RWPE2 (cell line): ENCODE measurements around the gene CEACAM3.

Source experiments
- ATAC-seq: fragments of 200-7000 bp; cut with Tn5 transposase; 3 replicates; pipeline ENCODE4 v1.9.1; 2021; ENCODE audit warnings: low read depth
- DNase-seq: peaks from one replicate; pipeline ENCODE4 v3.0.0-alpha.2; 2020; ENCODE audit warnings: low spot score
- H3K27ac ChIP-seq: fragments of 450-650 bp; 2 replicates; pipeline ENCODE4 v1.5.1; 2017; ENCODE audit warnings: mild to moderate bottlenecking; ENCODE audit not compliant: poor library complexity, severe bottlenecking
- H3K27me3 ChIP-seq: fragments of 250-450 bp; sonication (Bioruptor Pico); 2 replicates; pipeline ENCODE4 v1.5.1; 2021; ENCODE audit warnings: mild to moderate bottlenecking, moderate library complexity; ENCODE audit not compliant: insufficient read depth, poor library complexity, severe bottlenecking
- H3K36me3 ChIP-seq: fragments of 250-450 bp; sonication (Bioruptor Pico); 2 replicates; pipeline ENCODE4 v1.5.1; 2020; ENCODE audit warnings: low read depth, mild to moderate bottlenecking, moderate library complexity
- H3K4me1 ChIP-seq: fragments of 250-450 bp; sonication (Bioruptor Pico); 2 replicates; pipeline ENCODE4 v1.5.1; 2021; ENCODE audit warnings: mild to moderate bottlenecking, moderate library complexity; ENCODE audit not compliant: insufficient read depth, poor library complexity, severe bottlenecking
- H3K4me3 ChIP-seq: fragments of 250-450 bp; sonication (Bioruptor Pico); 2 replicates; pipeline ENCODE4 v1.5.1; 2021; ENCODE audit warnings: mild to moderate bottlenecking, moderate library complexity; ENCODE audit not compliant: severe bottlenecking
- H3K9me3 ChIP-seq: fragments of 250-450 bp; sonication (Bioruptor Pico); 2 replicates; pipeline ENCODE4 v1.5.1; 2021; ENCODE audit warnings: mild to moderate bottlenecking, moderate library complexity; ENCODE audit not compliant: severe bottlenecking
- TF ChIP-seq, protein P1 (sequence below): fragments of 450-650 bp; IDR thresholded peaks from one replicate; pipeline ENCODE4 v1.5.1; 2017; ENCODE audit warnings: mild to moderate bottlenecking, moderate library complexity; ENCODE audit not compliant: poor library complexity, severe bottlenecking

The CEACAM3 gene

DNA sequence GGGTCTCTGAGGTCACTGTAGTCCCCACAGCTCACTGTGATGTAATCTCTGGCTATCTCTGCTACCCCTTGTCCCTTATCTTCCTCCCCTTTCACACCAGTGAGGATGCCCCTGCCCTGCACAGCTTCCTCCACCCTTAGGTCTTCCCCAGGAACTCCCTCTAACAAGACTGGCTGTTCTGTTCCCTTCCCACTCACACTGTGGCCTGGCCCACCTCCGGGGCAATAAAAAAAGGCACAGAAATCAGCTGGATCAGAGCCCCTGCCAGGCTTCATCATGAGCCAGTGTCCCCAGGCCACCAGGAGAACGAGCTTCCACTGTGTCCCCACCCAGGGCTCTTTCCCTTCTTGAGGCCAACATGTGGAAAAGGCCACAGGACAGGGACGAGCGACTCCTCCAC is 4.6 kb downstream of the CEACAM3 start:
- no peaks in the 10 kb centered on the region for H3K9me3 ChIP-seq
- no peak overlapping the region for H3K27ac ChIP-seq
- H3K4me1 ChIP-seq = peaks cover 12% of the 10 kb centered on the region
- no peak for ATAC-seq
- H3K27me3 ChIP-seq = no peaks in the 10 kb centered on the region
- no peak overlapping the region for H3K4me3 ChIP-seq
- H3K36me3 ChIP-seq = no peaks in the 10 kb centered on the region
- TF ChIP-seq, protein P1, sequence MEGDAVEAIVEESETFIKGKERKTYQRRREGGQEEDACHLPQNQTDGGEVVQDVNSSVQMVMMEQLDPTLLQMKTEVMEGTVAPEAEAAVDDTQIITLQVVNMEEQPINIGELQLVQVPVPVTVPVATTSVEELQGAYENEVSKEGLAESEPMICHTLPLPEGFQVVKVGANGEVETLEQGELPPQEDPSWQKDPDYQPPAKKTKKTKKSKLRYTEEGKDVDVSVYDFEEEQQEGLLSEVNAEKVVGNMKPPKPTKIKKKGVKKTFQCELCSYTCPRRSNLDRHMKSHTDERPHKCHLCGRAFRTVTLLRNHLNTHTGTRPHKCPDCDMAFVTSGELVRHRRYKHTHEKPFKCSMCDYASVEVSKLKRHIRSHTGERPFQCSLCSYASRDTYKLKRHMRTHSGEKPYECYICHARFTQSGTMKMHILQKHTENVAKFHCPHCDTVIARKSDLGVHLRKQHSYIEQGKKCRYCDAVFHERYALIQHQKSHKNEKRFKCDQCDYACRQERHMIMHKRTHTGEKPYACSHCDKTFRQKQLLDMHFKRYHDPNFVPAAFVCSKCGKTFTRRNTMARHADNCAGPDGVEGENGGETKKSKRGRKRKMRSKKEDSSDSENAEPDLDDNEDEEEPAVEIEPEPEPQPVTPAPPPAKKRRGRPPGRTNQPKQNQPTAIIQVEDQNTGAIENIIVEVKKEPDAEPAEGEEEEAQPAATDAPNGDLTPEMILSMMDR = no peak
- no peak for DNase-seq

DNA sequence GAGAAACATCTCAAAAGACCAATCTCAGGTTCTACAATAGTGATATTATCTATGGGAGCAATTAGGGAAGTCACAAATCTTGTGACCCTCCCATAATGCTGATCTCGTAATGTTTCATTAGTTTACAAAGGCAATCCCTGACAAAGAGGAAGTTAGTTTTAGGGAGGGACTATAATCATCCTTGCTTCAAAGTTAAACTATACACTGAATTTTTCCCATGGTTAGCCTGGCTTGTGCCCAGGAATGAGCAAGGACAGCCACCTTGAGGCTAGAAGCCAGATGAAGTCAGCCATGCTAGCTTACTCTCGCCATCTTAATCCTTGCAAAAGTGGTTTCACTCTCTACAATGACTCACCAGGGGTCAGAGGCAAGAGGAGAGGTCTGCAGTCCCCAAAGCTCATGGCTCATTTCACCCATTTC is 5.4 kb downstream of the CEACAM3 start:
- ATAC-seq (no peak), DNase-seq (no peak)
- Histone ChIP-seq H3K36me3 (no peaks in the 10 kb centered on the region), H3K27me3 (no peaks in the 10 kb centered on the region), H3K4me3 (no peak overlapping the region), H3K27ac (no peak overlapping the region), H3K9me3 (no peaks in the 10 kb centered on the region), H3K4me1 (peaks cover 12% of the 10 kb centered on the region)
- TF ChIP-seq, protein P1 = no peak

DNA sequence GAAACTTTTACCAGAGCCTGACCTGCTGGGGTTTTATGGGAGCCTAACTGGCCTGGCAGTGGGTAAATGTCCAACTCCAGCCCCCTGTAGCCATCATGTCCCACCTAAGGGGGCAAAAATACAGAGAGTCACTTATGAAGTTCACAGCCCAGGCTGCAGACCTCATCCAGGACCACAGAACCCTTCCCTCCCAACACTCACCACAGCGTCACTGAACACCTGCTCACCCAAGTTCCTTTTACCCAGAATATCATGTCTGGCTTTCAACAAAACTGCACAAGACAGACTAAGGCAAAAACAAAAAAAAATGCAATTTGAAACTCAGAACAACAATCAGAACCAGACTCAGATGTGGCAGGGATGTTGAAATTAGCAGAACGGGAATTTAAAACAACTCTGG is 6.4 kb downstream of the CEACAM3 start:
- ATAC-seq (no peak), DNase-seq (no peak)
- Histone ChIP-seq H3K36me3 (no peaks in the 10 kb centered on the region), H3K27ac (no peak overlapping the region), H3K27me3 (no peaks in the 10 kb centered on the region), H3K4me1 (peaks cover 12% of the 10 kb centered on the region), H3K4me3 (no peak overlapping the region), H3K9me3 (no peaks in the 10 kb centered on the region)
- TF ChIP-seq, protein P1 = no peak

DNA sequence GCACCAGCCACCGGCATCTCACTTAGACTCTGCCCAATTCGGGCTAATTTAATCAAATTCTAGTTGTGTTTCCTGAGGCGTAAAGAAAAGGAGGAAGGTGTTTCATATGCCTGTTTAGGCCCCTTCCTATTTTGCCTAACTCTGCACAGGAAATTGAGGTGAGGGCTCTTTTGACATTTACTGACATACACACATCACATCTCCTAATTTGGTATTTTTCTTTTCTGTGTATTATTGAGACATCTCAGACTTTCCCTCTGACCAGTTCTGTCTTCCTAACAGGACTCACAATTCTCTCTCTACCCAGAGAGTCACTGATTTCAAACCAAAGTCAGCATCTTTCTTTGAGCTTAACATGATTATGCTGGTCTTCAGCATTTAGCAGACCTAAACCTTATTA is 7.9 kb downstream of the CEACAM3 start:
- DNase-seq = no peak
- H3K9me3 ChIP-seq = no peaks in the 10 kb centered on the region
- peaks cover 5% of the 10 kb centered on the region for H3K4me1 ChIP-seq
- H3K36me3 ChIP-seq = no peaks in the 10 kb centered on the region
- no peak; the same call in 2 of the 3 replicates for ATAC-seq
- TF ChIP-seq, protein P1 = no peak
- H3K27ac ChIP-seq = no peak overlapping the region
- no peak overlapping the region for H3K4me3 ChIP-seq
- no peaks in the 10 kb centered on the region for H3K27me3 ChIP-seq

DNA sequence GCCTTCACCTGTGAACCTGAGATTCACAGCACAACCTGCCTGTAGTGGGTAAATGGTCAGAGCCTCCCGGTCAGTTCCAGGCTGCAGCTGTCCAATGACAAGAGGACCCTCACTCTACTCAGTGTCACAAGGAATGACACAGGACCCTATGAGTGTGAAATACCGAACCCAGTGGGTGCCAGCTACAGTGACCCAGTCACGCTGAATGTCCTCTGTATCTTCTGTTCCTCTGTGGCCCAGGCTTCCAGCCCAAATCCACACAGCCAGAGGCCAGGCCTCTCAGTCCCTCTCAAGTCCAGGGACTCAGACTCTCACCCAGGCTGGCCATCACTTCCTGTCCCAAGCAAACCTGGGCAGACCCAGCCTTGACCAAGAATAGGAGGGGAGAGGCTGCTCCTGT is 10.8 kb downstream of the CEACAM3 start:
- no peak overlapping the region for H3K27ac ChIP-seq
- no peaks in the 10 kb centered on the region for H3K36me3 ChIP-seq
- no peak for ATAC-seq
- no peak for DNase-seq
- TF ChIP-seq, protein P1 = no peak
- no peaks in the 10 kb centered on the region for H3K9me3 ChIP-seq
- H3K4me3 ChIP-seq = no peak overlapping the region
- H3K4me1 ChIP-seq = no peaks in the 10 kb centered on the region
- no peaks in the 10 kb centered on the region for H3K27me3 ChIP-seq
